Measurements from ENCODE around the gene IDH3A. TPM values are rescaled to one million over a fixed set of nuclear protein-coding genes. Genes with fewer than 3 reads are reported as not detected.

The IDH3A gene
- total RNA-seq, 1 experiment from 2014 or later = 87.1 TPM

- DNase-seq (ENCODE audit: low read depth) = peak; percentile 15
These were observed 67.3 kb downstream of the IDH3A start for GRCh38 chr15:78216276-78217104.

- DNase-seq (ENCODE audit: low read depth) = no peak
These were observed 71.6 kb downstream of the IDH3A start for GRCh38 chr15:78220713-78221112.

Other genes starting within 250 kb of the IDH3A start
- gene TBC1D2B, start 71.7 kb upstream of the IDH3A start, total RNA-seq (2014; rRNA removed) = 26.9 and 30.6 TPM in 2 replicates
- gene SH2D7, start 56.8 kb upstream of the IDH3A start, total RNA-seq (2014; rRNA removed) = not detected in 2 replicates
- gene CIB2, start 17.9 kb upstream of the IDH3A start, total RNA-seq (2014; rRNA removed) = 1.4 and 1.8 TPM in 2 replicates
- gene ACSBG1, start 85.2 kb downstream of the IDH3A start, total RNA-seq (2014; rRNA removed) = under 0.01 TPM in 2 replicates
- not detected in 2 replicates for gene DNAJA4, start 115.2 kb downstream of the IDH3A start, total RNA-seq (2014; rRNA removed)
- 61.4 and 71.0 TPM in 2 replicates for gene SKIC8, start 150.2 kb downstream of the IDH3A start, total RNA-seq (2014; rRNA removed)
- not detected in 2 replicates for gene CRABP1, start 191.0 kb downstream of the IDH3A start, total RNA-seq (2014; rRNA removed)